A673 (cell line): Measurements from ENCODE around the gene PACRG.

Experiments
- EZH2 ChIP-seq: fragments of 200-600 bp; sonication (generic); IDR thresholded peaks from 2 replicates; pipeline ENCODE4 v1.6.1; 2017; ENCODE audit warnings: borderline replicate concordance, low read depth, mild to moderate bottlenecking, mixed read lengths, antibody characterized with exemption, low read length; ENCODE audit not compliant: poor library complexity, severe bottlenecking
- TF ChIP-seq, protein P1 (sequence below): fragments of 300-800, 200-600 bp; sonication (generic); conservative IDR thresholded peaks from 2 replicates; pipeline ENCODE4 v1.5.1; 2017; ENCODE audit warnings: low read depth, mild to moderate bottlenecking, antibody characterized with exemption, low read length, moderate library complexity, mixed read lengths

DNA sequence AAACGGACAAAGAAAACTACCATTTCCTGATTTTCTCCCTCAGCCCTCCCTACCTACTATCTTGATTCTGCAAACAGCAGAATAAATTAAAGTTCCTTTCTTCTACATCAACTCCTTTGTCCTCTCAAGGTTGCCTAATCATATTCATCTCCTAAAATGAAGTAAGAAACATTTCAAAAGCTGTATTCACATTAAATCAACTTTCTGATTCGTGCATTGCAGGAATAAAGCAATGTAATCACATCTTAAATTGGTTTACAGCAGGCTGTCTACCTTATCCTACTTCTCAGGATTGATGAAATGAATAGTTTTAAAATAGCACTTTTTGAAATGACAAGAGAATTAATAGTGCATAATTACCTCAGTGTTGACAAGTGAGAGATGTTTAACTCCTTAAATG lies 25.3 kb upstream of the PACRG start:
- TF ChIP-seq, protein P1, sequence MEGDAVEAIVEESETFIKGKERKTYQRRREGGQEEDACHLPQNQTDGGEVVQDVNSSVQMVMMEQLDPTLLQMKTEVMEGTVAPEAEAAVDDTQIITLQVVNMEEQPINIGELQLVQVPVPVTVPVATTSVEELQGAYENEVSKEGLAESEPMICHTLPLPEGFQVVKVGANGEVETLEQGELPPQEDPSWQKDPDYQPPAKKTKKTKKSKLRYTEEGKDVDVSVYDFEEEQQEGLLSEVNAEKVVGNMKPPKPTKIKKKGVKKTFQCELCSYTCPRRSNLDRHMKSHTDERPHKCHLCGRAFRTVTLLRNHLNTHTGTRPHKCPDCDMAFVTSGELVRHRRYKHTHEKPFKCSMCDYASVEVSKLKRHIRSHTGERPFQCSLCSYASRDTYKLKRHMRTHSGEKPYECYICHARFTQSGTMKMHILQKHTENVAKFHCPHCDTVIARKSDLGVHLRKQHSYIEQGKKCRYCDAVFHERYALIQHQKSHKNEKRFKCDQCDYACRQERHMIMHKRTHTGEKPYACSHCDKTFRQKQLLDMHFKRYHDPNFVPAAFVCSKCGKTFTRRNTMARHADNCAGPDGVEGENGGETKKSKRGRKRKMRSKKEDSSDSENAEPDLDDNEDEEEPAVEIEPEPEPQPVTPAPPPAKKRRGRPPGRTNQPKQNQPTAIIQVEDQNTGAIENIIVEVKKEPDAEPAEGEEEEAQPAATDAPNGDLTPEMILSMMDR, result no peak
- no peak for TF ChIP-seq EZH2
